ENCODE measurements around the gene CLDN20. TPM values are rescaled to one million over a fixed set of nuclear protein-coding genes. Genes with fewer than 3 reads are reported as not detected.

CLDN20 gene
- total RNA-seq, 1 donor, result not detected

DNA sequence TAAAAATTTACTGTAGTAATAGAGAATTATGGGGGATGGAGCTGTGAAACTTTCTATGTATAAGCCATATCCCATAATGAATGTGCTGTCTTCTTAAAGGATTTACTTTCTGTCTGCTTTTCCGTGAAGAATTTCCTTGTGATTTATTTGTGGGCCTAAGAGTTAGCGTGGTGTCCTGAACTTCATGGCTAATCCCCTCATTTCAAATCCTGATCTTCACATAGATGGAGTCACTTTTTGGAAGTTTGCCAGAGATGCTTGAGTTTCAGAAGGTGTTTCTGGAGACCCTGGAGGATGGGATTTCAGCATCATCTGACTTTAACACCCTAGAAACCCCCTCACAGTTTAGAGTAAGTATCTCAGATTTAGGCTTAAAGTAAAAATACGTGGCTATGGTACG lies 19.4 kb upstream of the CLDN20 start:
- DNase-seq (ENCODE audit: low read depth in 2 of 3, low spot score in 2 of 3), result no peak

DNA sequence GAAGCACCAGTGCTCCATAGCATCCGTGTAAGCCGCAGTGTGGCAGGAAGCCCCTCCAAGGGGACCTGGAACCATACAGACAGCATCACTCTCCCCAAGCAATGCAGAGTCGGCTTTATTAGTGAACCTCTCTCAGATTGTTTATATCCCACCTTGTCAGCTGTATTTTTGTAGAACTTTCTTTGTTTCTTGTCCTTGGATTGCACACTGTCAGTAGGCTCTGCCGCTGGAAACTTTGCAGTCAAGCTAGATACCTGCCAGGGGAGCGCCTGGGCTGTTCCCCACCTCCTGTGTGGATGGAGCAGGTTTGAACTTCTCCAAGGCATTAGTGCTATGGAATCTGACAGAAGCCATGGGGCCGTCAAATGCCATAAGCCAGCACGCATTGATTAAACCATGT lies 18.6 kb upstream of the CLDN20 start:
- DNase-seq (ENCODE audit: low read depth in 2 of 3, low spot score in 2 of 3), result no peak

GRCh38 chr6:155245831-155246230 lies 18.0 kb upstream of the CLDN20 start:
- no peak for DNase-seq (ENCODE audit: low read depth in 2 of 3, low spot score in 2 of 3)

GRCh38 chr6:155246825-155247224 lies 17.0 kb upstream of the CLDN20 start:
- DNase-seq (ENCODE audit: low read depth in 2 of 3, low spot score in 2 of 3), result no peak

DNA sequence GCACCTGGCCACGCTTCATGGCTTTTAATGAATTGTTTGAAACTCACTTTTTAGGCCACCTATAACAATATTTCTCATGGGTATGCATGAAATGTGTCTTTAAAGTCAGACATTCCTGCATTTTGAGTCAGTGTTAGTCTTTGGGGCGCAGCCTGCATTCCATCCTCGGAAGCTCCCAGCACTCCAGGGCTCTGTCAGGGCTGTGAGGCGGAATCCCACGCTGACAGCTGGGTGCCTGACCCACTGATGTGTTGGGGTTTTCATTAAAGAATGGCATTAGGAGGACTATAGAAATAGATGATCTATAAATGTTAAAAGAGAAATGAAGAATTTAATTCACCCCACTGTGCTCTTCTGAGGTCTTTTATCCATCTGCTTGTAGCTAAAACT lies 16.2 kb upstream of the CLDN20 start:
- DNase-seq (ENCODE audit: low read depth in 2 of 3, low spot score in 2 of 3), result no peak

DNA sequence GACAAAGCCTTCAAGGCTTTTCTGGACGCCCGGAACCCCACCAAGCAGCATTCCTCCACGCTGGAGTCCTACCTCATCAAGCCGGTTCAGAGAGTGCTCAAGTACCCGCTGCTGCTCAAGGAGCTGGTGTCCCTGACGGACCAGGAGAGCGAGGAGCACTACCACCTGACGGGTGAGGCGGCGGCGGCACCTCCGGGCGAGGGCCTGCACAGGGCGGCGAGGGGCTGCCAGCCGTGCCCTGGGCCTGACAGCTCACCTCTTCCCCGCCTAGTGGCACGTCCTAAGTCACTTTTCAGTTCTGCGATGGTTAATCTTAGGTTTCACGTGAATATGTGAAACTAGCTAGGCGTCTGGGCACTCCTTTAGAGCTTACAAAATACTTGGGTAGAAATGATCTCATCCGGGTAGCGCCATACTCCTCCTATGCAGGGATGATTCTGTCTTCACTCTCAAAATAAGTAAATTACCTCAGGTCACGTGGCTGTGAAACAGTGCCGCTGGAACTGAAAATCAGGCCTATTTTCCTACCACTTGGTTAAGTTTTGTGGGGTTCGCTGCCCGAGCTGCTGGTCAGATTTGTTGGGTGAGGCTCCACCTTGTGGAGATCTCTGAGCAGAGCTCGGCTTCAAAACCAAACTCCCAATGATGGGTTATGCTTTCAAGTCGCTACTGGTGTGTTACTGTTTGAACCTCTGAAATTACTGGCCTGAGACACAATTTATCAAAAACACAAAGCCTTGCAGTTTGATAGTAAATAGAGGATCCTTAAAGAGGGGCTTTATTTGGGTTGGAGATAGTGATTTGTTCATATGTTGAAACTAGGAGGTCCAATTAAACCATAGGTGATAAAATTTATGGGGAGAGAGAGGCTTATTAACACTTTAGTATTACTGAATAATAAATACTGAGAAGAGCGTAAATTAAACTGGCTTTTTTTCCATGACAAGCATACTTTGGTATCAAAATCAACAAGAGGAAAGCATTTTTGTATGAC lies 15.5 kb upstream of the CLDN20 start:
- peak in 2 of 3 donors; percentile 30 to 59 for DNase-seq (ENCODE audit: low read depth in 2 of 3, low spot score in 2 of 3)

GRCh38 chr6:155250701-155251381 lies 13.0 kb upstream of the CLDN20 start:
- DNase-seq (ENCODE audit: low read depth in 2 of 3, low spot score in 2 of 3), result no peak

DNA sequence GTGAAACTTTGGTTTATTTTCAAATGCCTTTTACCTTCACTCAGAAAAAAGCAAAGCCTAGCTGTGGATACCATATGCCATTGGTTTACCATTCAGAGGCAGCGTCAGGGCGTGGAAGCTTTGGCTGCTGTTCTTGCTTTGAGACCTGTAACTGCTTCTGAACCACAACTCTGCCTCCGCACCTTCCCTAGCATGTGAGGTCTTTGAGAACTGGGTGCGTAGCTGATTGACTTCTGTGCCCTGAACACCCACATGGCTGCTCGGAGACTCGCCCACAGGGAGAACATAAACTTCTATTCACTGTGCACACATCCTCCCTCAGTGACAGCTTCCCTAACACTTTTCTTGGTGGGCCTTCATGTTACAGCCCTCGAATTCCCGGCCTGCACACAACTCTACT lies 11.2 kb upstream of the CLDN20 start:
- DNase-seq (ENCODE audit: low read depth in 2 of 3, low spot score in 2 of 3), result no peak

DNA sequence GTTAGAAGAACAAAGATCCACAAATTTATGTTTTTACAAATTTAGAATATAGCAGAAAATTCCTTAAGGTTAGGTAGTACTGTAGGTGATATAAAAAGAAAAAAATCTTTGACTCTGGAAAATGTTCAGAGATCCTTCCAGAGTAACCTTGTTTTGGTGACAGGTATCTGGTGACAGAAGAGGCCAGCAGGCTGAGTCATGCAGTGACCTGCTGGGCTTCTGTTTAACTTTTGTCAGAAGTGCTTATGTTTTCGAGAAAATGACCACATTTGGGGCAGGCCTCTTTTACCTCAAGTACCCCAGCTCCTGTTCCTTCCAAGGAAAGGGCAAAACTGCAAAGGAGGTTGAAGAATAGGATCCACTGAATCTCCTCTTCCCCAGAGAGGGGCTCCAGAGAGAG lies 10.5 kb upstream of the CLDN20 start:
- no peak for DNase-seq (ENCODE audit: low read depth in 2 of 3, low spot score in 2 of 3)

GRCh38 chr6:155254139-155254538 lies 9.7 kb upstream of the CLDN20 start:
- DNase-seq (ENCODE audit: low read depth in 2 of 3, low spot score in 2 of 3), result no peak

GRCh38 chr6:155256122-155256795 lies 7.6 kb upstream of the CLDN20 start:
- no peak for DNase-seq (ENCODE audit: low read depth in 2 of 3, low spot score in 2 of 3)

GRCh38 chr6:155257796-155258195 lies 6.0 kb upstream of the CLDN20 start:
- no peak for DNase-seq (ENCODE audit: low read depth in 2 of 3, low spot score in 2 of 3)

DNA sequence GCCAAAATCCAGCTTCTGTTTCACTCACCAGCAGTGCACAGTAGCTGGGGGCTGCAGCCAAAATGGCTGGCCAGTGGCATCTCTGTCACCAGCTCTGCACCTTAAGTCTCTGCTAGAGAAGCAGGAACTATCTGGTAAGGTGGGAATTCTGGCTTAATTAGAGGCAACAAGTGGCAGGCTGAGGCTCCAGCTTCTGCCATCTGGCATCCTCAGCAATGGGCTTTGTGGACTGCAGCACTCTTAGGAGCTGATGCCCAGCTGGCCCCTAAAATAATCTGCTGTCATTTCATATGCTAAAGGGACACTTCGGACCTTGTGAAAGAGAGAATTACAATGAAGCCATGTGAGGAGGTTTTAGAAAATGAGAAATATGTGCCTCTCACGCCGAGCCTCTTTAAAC lies 4.6 kb upstream of the CLDN20 start:
- DNase-seq (ENCODE audit: low read depth in 2 of 3, low spot score in 2 of 3), result no peak

DNA sequence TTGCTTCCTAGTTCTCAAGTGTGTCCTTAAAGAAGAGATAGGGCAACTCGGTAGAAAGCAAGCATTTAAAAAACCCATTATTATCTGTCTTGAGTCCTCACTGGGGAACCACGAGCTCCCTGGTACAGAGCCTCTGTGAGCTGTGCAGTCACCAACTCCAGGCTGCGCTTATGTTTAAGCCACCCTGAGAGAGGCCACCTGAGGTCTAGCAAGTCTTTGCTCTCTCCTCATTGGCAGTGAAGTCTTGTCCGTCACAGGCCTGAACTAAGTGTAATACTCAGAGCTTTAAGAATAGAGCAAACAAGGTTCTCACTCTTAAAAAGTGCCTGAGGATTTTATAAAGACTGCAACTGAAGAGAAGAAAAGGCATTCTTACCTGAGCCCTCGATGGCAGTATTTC lies 3.9 kb upstream of the CLDN20 start:
- no peak for DNase-seq (ENCODE audit: low read depth in 2 of 3, low spot score in 2 of 3)

DNA sequence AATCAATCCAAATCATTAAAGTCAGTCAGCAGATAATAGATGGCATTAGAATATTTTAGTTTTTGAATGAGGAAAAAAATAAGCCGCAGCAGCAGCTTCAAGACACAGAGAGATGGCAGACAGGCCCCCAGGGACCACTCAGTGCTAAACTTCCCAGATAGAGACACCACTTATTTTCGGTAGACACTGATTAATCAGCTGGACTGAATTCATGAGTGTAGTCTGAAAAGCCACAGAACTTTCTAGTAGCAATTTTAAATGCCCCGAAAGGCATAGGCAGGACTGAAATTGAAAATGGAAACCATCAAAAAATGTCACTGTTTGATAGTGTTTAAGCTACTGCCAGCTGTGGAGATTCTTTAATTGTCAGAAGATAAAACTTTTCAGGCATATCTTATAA lies 3.1 kb upstream of the CLDN20 start:
- DNase-seq (ENCODE audit: low read depth in 2 of 3, low spot score in 2 of 3), result no peak

- no peak for DNase-seq (ENCODE audit: low read depth in 2 of 3, low spot score in 2 of 3)
Measured at GRCh38 chr6:155261111-155261900, 2.5 kb upstream of the CLDN20 start.

GRCh38 chr6:155262655-155263054 lies 1.2 kb upstream of the CLDN20 start:
- DNase-seq (ENCODE audit: low read depth in 2 of 3, low spot score in 2 of 3), result no peak

DNA sequence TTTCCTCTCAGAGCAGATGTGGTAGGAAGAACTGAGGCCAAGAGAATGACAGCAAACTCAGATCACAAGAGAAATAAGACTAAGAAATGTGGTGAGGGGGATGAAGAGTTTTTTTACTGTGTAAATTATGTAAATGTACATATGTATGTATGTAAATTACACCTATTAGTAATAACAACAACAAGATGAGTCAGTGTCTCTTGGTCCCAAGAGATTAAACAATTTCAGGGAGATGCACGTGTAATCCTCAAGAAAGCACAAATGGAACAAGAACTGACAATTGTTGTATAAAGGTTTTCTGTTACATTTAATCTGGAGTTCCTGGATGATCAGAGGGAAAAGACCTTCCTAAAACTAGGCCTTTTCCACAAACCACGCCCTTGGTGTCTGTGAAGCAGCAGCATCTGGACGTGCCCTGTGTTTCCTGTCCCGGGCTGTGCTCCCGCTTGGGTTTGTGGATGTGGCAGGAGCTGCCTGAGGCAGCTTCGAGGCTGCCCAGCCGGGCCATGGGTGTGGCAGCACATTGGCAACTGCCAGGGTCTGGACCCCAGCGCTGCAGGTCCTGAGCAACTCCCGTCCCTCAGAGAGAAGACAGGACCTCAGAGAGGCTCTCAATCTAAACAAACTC lies 994 bp downstream of the CLDN20 start:
- no peak for DNase-seq (ENCODE audit: low read depth in 2 of 3, low spot score in 2 of 3)

DNA sequence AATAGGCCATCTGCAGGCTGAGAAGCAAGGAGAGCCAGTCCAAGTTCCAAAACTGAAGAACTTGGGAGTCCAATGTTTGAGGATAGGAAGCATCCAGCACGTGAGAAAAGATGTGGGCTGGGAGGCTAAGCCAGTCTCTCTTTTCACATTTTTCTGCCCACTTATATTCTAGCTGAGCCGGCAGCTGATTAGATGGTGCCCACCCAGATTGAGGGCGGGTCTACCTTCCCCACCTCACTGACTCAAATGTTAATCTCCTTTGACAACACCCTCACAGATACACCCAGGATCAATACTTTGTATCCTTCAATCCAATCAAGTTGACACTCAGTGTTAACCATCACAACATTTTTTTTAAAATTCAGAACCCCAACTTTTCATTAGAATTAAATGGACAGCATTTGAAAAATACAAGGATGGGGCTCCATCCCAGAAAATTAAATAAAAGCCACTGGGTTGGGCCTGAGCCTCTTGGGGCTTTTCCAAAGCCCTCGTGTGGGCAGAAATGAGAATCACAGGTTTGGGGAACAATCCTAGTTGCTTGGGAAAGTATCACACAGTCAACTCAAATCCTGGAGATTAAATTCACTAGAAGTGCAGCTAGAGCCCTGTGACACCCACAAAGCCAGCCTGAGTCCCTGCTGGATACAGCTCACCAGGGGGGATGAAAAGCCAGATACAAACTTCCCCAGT lies 2.2 kb downstream of the CLDN20 start:
- DNase-seq (ENCODE audit: low read depth in 2 of 3, low spot score in 2 of 3), result no peak

GRCh38 chr6:155267411-155267810 lies 3.6 kb downstream of the CLDN20 start:
- DNase-seq (ENCODE audit: low read depth in 2 of 3, low spot score in 2 of 3), result no peak
